Measurements from ENCODE around the gene CES2. TPM values are rescaled to one million over a fixed set of nuclear protein-coding genes. Genes with fewer than 3 reads are reported as not detected.

Gene CES2
- total RNA-seq, 6 experiments from 2014 or later, result 35.1 to 42.3 (median 40.2) TPM

DNA sequence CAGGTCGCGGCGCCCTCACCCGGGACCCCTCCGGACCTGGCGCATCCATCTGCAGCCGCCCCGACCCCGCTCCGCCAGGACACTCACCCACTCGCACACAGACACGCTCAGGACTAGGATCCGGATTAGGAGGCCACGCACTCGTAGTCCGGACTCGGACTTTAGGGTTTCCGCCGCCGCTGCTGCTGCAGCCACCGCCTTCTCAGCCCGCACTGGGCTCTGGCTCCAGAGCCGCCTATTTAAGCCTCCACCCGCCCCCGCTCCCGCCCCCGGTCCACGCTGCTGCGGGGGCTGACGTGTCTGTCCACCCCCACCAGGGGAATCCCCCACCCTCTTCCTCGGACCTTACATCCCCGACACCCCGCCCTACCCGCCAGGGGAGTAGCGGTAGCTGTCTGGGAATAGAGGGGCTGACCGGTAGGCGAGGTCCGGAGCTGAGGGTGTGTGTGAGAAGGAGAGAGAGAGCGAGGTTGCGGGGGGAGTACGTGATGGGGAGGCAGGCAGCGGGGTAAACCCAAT lies 9.9 kb upstream of the CES2 start, which contains the start of gene RRAD:
TSS of gene RRAD (minus strand) at position 214 of the 519 bp plus-strand sequence. CDS start 356 bp downstream, outside the sequence.
- Mint-ChIP-seq H3K4me1 (ENCODE audit: low read depth) (peaks cover 49% of the 10 kb centered on the region), H3K4me3 (peak within 1 kb of the TSS; percentile 82), H3K36me3 (ENCODE audit: low read depth) (no peaks in the 10 kb centered on the region), H3K9me3 (no peaks in the 10 kb centered on the region), H3K27ac (peak within 1 kb of the TSS; percentile 99), H3K27me3 (ENCODE audit: insufficient read depth) (peaks cover 3% of the 10 kb centered on the region; the same call in 1 of the 2 replicates)
- DNase-seq, result no peak
- TF ChIP-seq CTCF (IDR thresholded peaks at IDR 0.05), result no peak

- peaks cover 1% of the 10 kb centered on the region; the same call in 1 of the 2 replicates for H3K27me3 Mint-ChIP-seq (ENCODE audit: insufficient read depth)
- H3K36me3 Mint-ChIP-seq (ENCODE audit: low read depth), result no peaks in the 10 kb centered on the region
- peaks cover 53% of the 10 kb centered on the region for H3K4me1 Mint-ChIP-seq (ENCODE audit: low read depth)
- TF ChIP-seq CTCF (IDR thresholded peaks at IDR 0.05), result no peak
- DNase-seq, result no peak
- peak overlapping the region; percentile 82; the same call in 1 of the 2 replicates for H3K4me3 Mint-ChIP-seq
- no peaks in the 10 kb centered on the region for H3K9me3 Mint-ChIP-seq
- H3K27ac Mint-ChIP-seq, result peak overlapping the region; percentile 99
These were observed 9.0 kb upstream of the CES2 start for GRCh38 chr16:66926171-66926947.

GRCh38 chr16:66926961-66927436 lies 8.3 kb upstream of the CES2 start:
- H3K27ac Mint-ChIP-seq, result peak overlapping the region; percentile 99
- peaks cover 5% of the 10 kb centered on the region for H3K36me3 Mint-ChIP-seq (ENCODE audit: low read depth)
- peaks cover 1% of the 10 kb centered on the region; the same call in 1 of the 2 replicates for H3K27me3 Mint-ChIP-seq (ENCODE audit: insufficient read depth)
- peak overlapping the region; percentile 47 for H3K4me3 Mint-ChIP-seq
- peak; percentile 33; the same call in 1 of the 2 replicates for TF ChIP-seq CTCF (IDR thresholded peaks at IDR 0.05)
- H3K9me3 Mint-ChIP-seq, result no peaks in the 10 kb centered on the region
- DNase-seq, result peak; percentile 89
- peaks cover 53% of the 10 kb centered on the region for H3K4me1 Mint-ChIP-seq (ENCODE audit: low read depth)

- peaks cover 6% of the 10 kb centered on the region for H3K27me3 Mint-ChIP-seq (ENCODE audit: insufficient read depth)
- H3K27ac Mint-ChIP-seq, result peak overlapping the region; percentile 99
- DNase-seq, result peak; percentile 39
- no peak for TF ChIP-seq CTCF (IDR thresholded peaks at IDR 0.05)
- peaks cover 61% of the 10 kb centered on the region for H3K4me1 Mint-ChIP-seq (ENCODE audit: low read depth)
- H3K4me3 Mint-ChIP-seq, result peak overlapping the region; percentile 62
- H3K9me3 Mint-ChIP-seq, result no peaks in the 10 kb centered on the region
- H3K36me3 Mint-ChIP-seq (ENCODE audit: low read depth), result peaks cover 6% of the 10 kb centered on the region
These were observed 7.2 kb upstream of the CES2 start for GRCh38 chr16:66927918-66928649.

- H3K9me3 Mint-ChIP-seq, result no peaks in the 10 kb centered on the region
- H3K27me3 Mint-ChIP-seq (ENCODE audit: insufficient read depth), result peaks cover 9% of the 10 kb centered on the region
- H3K4me1 Mint-ChIP-seq (ENCODE audit: low read depth), result peaks cover 68% of the 10 kb centered on the region
- peak; percentile 37 for DNase-seq
- peak; percentile 80 for TF ChIP-seq CTCF (IDR thresholded peaks at IDR 0.05)
- H3K36me3 Mint-ChIP-seq (ENCODE audit: low read depth), result peaks cover 14% of the 10 kb centered on the region
- H3K27ac Mint-ChIP-seq, result peak overlapping the region; percentile 99
- no peak overlapping the region for H3K4me3 Mint-ChIP-seq
These were observed 6.5 kb upstream of the CES2 start for GRCh38 chr16:66928702-66929388.

Data from HFFc6 (cell line).